GM18498 (cell line): ENCODE measurements around the gene LHX1.

Experiments used
- ATAC-seq: cut with Tn5 transposase; IDR thresholded peaks from one replicate; pipeline ENCODE4 v1.9.1; 2021; ENCODE audit warnings: mild to moderate bottlenecking, moderate library complexity; ENCODE audit not compliant: unreplicated experiment

LHX1 gene

DNA sequence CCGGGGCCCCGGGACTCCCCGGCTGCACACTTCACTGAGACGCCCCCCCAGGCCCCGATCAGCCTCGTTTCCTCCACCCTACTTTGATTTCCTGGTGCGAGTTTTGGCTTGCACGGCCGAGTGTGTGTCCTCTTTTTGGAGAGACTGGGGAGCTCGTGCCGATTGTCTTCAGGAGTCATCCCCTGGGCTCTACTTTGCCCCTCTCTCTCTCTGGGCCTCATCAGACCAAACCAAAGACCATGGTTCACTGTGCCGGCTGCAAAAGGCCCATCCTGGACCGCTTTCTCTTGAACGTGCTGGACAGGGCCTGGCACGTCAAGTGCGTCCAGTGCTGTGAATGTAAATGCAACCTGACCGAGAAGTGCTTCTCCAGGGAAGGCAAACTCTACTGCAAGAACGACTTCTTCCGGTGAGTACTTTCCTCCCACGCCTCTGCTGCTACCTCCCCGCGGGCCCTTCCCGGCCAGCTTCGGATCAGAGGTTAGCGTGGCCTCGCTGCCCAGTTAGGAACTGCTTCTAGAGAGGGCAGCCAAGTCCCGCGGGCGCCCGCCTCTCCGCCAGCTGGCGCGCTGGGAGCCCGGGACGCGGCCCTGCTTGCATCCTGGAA lies 787 bp downstream of the LHX1 start:
- ATAC-seq: no peak

DNA sequence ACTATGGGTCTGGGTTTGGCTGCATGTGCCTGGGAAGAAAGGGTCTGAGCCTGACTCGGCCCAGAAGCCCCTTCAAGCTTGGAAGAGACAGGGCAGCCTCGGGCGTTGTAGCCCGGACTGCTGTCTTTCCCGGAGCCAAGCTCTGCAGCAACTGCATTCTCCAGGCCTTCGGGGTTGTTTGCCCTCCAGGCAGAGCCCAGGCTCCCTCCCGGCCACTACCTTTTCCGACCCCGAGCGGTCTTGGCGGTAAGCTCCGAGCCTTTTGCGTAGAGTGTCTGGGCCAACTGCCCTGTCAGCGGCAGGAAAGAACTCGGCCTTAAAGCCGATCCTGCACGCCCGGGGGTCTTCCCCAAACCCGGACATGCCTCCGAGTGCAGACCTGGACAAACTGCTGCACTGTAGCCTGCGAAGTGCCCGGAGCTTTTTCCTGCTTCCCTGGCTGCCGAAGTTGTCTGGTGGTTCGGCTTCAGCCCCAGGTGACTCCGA lies 1.3 kb downstream of the LHX1 start:
- no peak for ATAC-seq

- no peak for ATAC-seq
Observed at GRCh38 chr17:36939052-36939801, 2.0 kb downstream of the LHX1 start.

- no peak for ATAC-seq
Observed at GRCh38 chr17:36939802-36940312, 2.6 kb downstream of the LHX1 start.

DNA sequence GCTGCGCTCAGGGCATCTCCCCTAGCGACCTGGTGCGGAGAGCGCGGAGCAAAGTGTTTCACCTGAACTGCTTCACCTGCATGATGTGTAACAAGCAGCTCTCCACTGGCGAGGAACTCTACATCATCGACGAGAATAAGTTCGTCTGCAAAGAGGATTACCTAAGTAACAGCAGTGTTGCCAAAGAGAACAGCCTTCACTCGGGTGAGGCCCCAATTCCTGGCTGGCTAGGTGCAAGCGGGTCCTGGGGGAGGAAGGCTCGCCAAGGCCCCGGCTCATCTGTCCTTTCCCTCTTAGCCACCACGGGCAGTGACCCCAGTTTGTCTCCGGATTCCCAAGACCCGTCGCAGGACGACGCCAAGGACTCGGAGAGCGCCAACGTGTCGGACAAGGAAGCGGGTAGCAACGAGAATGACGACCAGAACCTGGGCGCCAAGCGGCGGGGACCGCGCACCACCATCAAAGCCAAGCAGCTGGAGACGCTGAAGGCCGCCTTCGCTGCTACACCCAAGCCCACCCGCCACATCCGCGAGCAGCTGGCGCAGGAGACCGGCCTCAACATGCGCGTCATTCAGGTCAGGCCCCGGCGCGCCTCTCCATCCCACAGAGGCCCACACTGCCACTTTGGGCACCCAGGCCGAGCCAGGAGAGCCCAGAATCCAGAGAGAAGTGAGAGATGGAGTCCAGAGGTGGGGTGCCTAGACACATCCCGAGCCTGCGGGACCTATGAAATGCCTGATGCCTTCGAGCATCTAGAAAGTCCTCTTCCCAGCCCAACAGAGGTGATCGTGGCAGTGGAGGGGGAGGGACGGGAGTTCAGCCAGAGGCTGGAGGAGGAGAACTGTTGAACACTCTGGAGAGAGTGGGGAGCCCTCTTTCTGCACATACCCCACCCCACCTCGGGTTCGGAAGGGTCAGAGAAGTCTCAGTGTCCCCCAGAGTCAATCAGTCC lies 3.3 kb downstream of the LHX1 start:
- no peak for ATAC-seq

DNA sequence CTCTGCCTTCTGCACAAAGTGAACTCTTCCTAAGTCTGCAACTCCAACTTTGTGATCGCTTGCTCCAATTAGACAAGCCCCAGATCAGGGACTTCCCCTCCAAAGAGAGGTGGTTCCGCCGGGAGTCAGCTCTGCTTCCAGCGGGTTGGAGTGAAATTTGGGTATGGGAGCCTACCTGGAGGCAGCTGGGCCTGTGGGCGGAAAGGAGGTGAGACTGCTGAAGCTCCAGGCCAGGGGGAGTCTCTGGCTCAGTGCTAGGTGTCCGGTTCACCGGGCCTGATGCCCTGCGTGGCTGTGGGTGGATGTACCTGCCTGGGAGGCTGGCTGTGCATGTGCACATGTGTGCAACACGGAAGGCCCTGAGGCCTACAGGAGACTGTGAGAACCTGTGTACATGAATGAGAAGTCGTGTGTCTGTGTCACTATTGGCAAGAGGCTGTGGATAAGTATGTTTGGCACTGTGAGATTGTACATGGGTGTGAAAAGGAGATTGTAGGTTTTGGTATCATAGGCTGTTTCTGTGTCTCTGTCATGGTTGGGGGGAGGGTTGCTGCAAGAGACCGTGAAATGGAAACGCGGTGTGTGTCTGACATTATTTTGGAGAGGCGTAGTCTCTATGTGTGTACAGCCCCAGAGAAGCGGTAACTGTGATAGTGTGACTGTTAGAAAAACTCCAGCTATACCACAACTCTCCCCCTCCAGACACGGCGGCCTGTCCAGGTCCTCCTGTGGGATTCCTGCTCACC lies 4.2 kb downstream of the LHX1 start:
- ATAC-seq: no peak

DNA sequence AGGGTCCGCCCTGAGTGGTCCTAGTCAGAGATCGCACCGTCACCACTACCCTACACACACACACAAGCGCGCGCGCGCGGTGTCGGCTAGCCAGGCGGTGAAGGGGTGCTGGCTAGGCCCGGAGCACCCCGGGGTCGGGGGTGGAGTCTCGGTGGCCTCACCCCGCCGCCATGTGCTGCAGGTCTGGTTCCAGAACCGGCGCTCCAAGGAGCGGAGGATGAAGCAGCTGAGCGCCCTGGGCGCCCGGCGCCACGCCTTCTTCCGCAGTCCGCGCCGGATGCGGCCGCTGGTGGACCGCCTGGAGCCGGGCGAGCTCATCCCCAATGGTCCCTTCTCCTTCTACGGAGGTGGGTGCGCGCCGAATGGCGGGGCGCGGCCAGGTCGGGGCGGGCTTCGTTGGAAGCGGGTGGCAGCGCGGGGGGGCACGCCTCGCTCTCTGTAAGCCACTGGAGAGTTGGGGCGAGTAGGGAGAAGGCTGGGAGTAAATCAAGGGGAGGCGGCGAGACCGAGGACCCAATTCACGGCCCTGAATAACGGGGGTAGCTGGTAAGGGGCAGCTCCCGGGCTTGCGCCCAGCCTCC lies 4.8 kb downstream of the LHX1 start:
- ATAC-seq: no peak

GRCh38 chr17:36942631-36943125 lies 5.4 kb downstream of the LHX1 start:
- ATAC-seq: no peak

GRCh38 chr17:36943250-36944191 lies 6.2 kb downstream of the LHX1 start:
- ATAC-seq: no peak

DNA sequence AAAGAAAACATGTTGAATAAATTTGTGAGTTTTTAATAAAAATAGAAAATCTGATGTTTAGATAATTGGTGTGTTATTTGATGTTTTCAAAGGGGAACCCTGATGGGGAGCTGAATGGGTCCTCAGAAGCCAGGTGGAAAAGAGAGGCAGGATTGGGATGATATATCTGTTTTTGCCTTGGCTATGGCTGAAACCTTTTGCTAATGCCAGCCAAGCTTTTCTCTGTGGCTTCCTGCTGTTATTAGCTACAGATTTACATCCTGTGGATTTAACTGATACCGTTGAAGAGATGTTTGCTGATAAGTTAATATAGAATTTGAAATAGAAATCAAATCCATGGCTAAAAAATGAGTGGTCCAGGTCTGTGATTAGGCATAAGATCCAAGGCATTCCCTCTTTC lies 7.3 kb downstream of the LHX1 start:
- ATAC-seq: no peak

DNA sequence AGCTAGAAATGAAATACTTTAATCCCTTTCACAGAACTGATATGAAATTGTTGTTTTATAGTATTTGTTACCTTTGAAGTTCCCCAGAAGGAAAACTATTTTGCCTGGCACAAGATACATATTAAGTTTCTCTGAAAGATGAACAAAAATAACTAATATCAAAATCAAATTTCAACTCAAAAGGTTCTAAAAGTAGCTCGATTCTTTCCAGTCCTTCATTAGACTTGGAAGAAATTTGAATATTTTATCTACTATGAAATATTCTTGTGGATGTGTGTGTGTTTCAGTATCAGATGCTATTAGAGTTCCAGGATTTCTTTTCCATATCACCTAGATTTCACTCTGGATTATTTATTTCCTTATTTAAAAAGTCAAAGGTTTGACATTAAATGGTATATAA lies 7.9 kb downstream of the LHX1 start:
- ATAC-seq: no peak

GRCh38 chr17:36945959-36946725 lies 8.9 kb downstream of the LHX1 start:
- no peak for ATAC-seq

DNA sequence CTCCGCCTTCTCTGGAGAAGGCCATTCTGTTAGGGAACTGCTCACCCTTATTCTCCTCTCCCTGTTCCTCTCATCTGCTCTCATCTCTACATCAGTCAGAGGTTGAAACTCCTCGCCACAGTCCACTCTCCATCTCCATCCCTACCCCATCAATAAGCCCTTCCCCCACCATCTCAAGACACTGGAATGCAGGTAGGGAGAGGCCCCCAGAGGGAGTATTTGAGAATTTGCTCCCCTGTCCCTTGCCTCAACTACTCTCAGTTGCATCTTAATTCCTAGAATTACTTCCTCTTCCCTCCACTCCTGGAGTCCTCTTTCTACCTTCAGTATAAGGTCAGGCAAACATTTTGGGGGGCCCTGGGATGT lies 9.4 kb downstream of the LHX1 start:
- no peak for ATAC-seq

DNA sequence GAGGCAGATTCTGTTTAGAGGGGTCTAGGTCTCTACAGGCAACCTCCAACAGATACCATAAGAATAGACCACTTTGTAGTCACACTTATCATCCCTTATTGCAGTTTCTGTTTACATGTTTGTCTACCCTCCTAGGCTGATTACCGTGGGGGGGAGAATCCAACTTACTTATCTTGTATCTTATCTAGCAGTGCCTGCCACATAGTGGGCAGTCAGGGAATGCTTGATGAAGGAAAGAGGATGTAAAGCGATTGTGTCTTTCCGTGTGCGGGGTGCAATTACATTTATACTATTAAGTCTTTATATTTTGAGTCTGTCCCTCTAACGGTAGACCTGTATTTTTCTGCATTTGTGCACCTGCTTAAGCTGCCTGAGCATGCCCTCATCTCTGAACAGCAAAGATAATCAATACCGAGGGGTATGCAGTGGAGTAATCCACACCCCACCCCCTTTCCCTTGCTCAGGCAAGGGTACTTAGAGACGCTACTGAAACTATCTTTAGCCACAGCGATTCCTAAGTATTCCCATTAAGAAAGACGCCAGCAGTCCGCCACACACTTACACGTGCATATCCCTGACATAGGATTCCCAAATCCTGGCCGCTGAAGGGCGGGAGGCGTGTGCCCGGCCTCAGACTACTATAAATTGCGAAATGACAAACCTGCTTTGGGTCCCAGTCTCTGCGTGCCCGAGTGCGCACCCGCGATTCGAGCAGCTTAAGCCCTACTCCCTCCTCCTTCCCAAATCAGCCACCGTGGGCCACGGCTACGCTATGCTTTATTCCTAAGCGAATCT lies 10.8 kb downstream of the LHX1 start:
- ATAC-seq: peak; percentile 3

DNA sequence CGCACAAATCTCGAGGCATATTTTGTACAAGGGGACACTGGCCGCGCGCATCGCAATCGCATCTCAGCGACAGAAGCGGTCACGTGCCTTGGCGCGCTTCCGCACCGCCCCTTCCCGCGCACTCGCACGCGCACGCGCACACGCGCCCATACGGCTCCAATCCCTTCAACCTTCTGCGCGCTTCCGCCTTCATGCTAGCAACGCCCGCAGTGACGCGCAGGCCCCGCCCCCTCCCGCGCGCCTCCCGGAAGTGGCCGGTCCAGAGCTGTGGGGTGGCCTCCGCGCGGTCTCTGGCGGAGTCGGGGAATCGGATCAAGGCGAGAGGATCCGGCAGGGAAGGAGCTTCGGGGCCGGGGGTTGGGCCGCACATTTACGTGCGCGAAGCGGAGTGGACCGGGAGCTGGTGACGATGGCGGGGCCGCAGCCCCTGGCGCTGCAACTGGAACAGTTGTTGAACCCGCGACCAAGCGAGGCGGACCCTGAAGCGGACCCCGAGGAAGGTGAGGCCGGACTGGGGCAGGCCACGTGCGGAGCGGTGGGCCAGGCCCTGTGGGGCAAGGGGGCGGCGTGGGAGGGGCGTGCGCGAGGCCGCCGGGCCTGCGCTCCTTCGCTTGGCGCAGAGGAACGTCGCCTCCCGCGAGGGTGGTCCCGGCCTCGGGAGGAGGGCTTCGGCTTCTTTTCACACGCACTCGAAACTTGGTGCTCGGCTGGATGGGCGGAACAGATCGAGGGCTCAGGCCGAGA lies 11.6 kb downstream of the LHX1 start, which contains the start of gene AATF:
Gene AATF, plus strand, starts transcription at position 238 of the 744 bp plus-strand sequence. Its CDS starts 172 bp downstream, at position 410.
- peak; percentile 95 for ATAC-seq

DNA sequence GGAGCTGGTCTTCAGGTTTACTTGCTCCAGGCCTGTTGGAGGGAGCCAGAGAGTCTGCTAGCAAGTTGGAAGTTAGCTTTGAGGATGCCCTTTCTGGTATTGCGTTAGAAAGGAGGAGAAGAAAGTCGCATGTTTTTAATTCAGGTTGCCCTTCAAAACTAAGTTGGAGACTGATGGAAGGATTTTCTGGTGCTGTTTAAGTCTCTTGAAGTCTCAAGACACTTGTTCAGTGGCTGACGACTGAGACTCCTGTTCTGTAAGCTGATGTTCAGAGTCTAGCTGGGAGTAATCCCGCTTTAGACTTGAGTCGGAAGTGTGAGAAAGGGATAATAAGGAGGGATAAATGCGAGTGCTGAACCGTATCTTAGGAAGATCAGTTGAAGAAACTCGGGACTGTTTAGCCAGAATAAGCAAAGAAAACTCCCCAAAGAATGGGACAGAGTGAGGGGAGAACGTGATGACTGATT lies 12.2 kb downstream of the LHX1 start:
- no peak for ATAC-seq
